Muscle layer of duodenum (tissue), 2 donors: ENCODE data around the gene TRIM54.
"Not testable (repeated sequence)": the region's sequence is repeated elsewhere in the genome, so short reads cannot be mapped to it uniquely, and the experiment has no call there.

Experiments used
- H3K27ac ChIP-seq: one replicate; pipeline ENCODE4 v1.7.0; 2013; ENCODE audit warnings: mild to moderate bottlenecking, low read length
- H3K27me3 ChIP-seq: one replicate; pipeline ENCODE4 v1.7.0; 2013; ENCODE audit warnings: low read depth, mild to moderate bottlenecking, control low read depth, low read length
- H3K36me3 ChIP-seq, 2 donors: one replicate each; pipeline ENCODE4 v1.7.0; 2013; ENCODE audit warnings: low read length in 2 of 2, control low read depth in 1 of 2, mild to moderate bottlenecking in 1 of 2; ENCODE audit not compliant: insufficient read depth in 2 of 2, control insufficient read depth in 1 of 2
- H3K4me1 ChIP-seq, 2 donors: one replicate each; pipeline ENCODE4 v1.7.0; 2013; ENCODE audit warnings: low read length in 2 of 2, mild to moderate bottlenecking in 2 of 2, control low read depth in 1 of 2, moderate library complexity in 1 of 2; ENCODE audit not compliant: insufficient read depth in 2 of 2, control insufficient read depth in 1 of 2
- H3K4me3 ChIP-seq, 2 donors: one replicate each; pipeline ENCODE4 v1.7.0; 2013; ENCODE audit warnings: low read length in 2 of 2, low read depth in 1 of 2, mild to moderate bottlenecking in 1 of 2
- H3K9me3 ChIP-seq, 2 donors: one replicate each; pipeline ENCODE4 v1.7.0; 2013; ENCODE audit warnings: low read length in 2 of 2, control low read depth in 1 of 2, mild to moderate bottlenecking in 1 of 2; ENCODE audit not compliant: control insufficient read depth in 1 of 2
- donor health status: healthy.

TRIM54 gene

DNA sequence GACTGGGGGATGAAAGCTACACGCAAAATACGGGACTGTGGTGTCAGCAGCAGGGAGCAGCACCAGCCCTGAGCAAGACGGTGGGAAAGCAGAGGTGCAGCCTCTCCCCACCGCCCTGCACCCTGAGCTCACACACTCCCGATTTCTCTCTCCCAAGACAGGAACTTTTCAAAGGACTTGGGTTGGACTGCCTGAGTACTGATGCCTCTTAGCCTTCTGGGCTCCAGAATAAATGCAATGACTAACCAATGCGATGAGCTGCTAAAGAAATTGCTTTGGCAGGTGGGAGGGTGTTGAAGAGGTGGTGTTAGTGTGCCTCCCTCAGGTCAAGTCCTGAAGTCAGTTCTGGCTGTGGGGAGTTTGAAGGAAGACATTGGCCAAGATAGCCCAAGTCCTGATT, 9.6 kb downstream of the TRIM54 start:
- no peaks in the 10 kb centered on the region for H3K9me3 ChIP-seq
- H3K27me3 ChIP-seq, result no peaks in the 10 kb centered on the region
- H3K4me1 ChIP-seq, result no peaks in the 10 kb centered on the region
- no peaks in the 10 kb centered on the region for H3K36me3 ChIP-seq
- H3K4me3 ChIP-seq, result no peak overlapping the region
- no peak overlapping the region for H3K27ac ChIP-seq

GRCh38 chr2:27294928-27295327, 12.7 kb downstream of the TRIM54 start:
- H3K27me3 ChIP-seq, result no peaks in the 10 kb centered on the region
- H3K4me1 ChIP-seq, result no peaks in the 10 kb centered on the region

DNA sequence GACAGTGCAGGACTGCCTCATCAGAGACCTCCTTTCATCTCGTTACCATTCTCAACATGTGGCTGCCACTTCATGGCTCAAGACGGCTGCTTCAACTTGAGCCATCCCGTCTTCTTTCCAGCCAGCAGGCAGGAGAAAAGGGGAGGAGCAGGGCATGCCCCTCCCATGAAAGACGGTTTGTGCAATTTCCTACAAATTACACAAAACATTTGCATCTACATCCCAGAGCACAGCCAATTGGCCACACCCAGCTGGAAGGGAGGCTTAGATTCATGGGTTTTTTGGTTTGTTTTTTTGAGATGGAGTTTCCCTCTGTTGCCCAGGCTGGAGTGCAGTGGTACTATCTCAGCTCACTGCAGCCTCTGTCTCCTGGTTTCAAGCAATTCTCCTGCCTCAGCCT, 14.3 kb downstream of the TRIM54 start:
- H3K9me3 ChIP-seq, result no peaks in the 10 kb centered on the region
- no peak overlapping the region for H3K4me3 ChIP-seq
- no peaks in the 10 kb centered on the region for H3K36me3 ChIP-seq
- no peaks in the 10 kb centered on the region for H3K4me1 ChIP-seq
- no peak overlapping the region for H3K27ac ChIP-seq
- H3K27me3 ChIP-seq, result no peaks in the 10 kb centered on the region

More at GRCh38 chr2:27294928-27295327, 12.7 kb downstream of the TRIM54 start:
- Histone ChIP-seq H3K27ac (no peak overlapping the region), H3K9me3 (no peaks in the 10 kb centered on the region), H3K4me3 (no peak overlapping the region), H3K36me3 (no peaks in the 10 kb centered on the region)

GRCh38 chr2:27297195-27297594, 15.0 kb downstream of the TRIM54 start:
- Histone ChIP-seq H3K36me3 (no peaks in the 10 kb centered on the region), H3K9me3 (no peaks in the 10 kb centered on the region), H3K4me1 (no peaks in the 10 kb centered on the region), H3K4me3 (no peak overlapping the region), H3K27ac (no peak overlapping the region), H3K27me3 (no peaks in the 10 kb centered on the region)

DNA sequence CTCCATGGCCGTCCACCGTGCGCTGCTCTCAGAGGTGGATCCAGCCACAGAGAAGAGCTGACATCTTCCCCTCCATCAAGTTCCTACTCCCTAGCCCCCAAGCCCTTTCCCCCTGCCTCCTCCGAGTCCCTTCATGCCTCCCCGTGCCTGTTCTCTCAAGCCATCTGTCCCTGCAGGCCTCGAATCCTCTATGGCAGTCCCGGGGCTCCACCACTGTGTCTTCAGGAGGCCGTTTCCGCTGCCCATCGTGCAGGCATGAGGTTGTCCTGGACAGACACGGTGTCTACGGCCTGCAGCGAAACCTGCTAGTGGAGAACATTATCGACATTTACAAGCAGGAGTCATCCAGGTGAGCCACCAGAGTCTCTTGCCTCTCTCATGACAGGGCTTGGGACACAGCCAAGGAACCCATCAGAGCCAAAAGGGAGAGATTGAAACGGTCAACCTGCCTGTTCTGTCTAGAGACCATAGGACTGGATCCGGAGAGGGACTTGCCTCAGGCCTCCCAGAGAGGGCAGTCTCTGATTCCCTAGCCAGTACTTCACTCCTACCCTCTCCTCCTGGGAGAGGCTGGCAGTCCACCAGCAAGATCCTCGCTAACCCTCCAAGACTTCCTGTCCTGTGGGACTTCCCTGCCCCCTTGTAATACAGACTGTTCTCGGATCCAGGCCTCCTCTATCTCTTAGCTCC, 16.3 kb downstream of the TRIM54 start:
- Histone ChIP-seq H3K4me1 (peaks cover 0 to 3% of the 10 kb centered on the region in 2 donors), H3K9me3 (no peaks in the 10 kb centered on the region), H3K4me3 (no peak overlapping the region), H3K27me3 (no peaks in the 10 kb centered on the region), H3K27ac (no peak overlapping the region), H3K36me3 (no peaks in the 10 kb centered on the region)

GRCh38 chr2:27300606-27301005, 18.4 kb downstream of the TRIM54 start:
- not testable (repeated sequence) for H3K9me3 ChIP-seq, H3K4me1 ChIP-seq, H3K27me3 ChIP-seq, H3K4me3 ChIP-seq, H3K36me3 ChIP-seq, H3K27ac ChIP-seq

DNA sequence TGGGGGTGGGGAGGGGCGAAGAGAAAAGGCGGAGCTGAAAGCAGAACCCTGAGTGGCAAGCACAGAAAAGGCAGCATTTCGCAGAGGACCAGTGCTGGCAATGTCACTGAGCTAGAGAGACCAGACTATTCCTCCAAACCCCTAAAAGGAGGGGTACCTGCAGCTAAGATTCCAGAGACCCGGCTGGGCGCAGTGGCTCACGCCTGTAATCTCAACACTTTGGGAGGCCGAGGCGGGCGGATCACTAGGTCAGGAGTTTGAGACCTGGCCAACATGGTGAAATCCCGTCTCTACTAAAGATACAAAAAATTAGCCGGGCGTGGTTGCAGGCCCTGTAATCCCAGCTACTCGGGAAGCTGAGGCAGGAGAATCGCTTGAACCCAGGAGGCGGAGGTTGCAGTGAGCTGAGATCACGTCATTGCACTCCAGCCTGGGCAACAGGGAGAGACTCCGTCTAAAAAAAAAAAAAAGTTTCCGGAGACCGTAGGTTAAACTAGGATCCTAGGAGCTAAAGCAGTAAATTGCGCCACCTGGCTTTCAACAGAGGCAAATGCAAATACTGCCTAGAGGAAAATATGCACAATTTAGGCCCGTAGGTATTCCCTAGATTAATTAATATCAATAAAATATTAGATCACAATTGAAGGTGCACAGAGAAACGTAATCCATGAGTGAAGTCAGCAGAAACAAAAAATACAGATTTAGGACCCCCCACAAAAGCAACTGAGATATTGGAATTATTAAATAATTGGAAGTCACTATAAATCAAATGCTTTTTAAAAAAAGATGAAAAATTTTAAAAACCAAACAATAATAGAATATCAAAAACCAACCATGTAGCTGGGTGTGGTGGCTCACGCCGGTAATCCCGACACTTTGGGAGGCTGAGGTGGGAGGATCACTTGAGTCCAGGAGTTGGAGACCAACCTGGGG, 21.1 kb downstream of the TRIM54 start:
- H3K27me3 ChIP-seq, result peaks cover 28% of the 10 kb centered on the region
- H3K27ac ChIP-seq, result no peak overlapping the region
- H3K4me1 ChIP-seq, result peaks cover 0 to 25% of the 10 kb centered on the region in 2 donors
- H3K4me3 ChIP-seq, result peak overlapping the region; percentile 21 to 38
- H3K9me3 ChIP-seq, result no peaks in the 10 kb centered on the region
- H3K36me3 ChIP-seq, result no peaks in the 10 kb centered on the region

- Histone ChIP-seq H3K4me3 (no peak overlapping the region), H3K9me3 (no peaks in the 10 kb centered on the region), H3K27me3 (peaks cover 32% of the 10 kb centered on the region), H3K4me1 (peaks cover 0 to 25% of the 10 kb centered on the region in 2 donors), H3K36me3 (peaks cover 0 to 4% of the 10 kb centered on the region in 2 donors), H3K27ac (no peak overlapping the region)
Measured at GRCh38 chr2:27304488-27305240, 22.4 kb downstream of the TRIM54 start.

DNA sequence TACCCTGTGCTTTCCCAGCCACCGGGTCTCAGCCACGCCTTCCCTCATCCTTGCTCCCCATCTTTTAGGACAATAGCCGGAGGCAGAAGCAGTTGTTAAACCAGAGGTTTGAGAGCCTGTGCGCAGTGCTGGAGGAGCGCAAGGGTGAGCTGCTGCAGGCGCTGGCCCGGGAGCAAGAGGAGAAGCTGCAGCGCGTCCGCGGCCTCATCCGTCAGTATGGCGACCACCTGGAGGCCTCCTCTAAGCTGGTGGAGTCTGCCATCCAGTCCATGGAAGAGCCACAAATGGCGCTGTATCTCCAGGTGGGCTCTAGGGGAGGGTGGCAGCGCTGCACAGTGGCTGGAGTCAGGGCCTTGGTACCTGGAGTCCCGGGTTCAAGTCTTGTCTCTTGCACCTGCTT, 23.3 kb downstream of the TRIM54 start:
- H3K27ac ChIP-seq, result no peak overlapping the region
- peaks cover 32% of the 10 kb centered on the region for H3K27me3 ChIP-seq
- peaks cover 0 to 25% of the 10 kb centered on the region in 2 donors for H3K4me1 ChIP-seq
- no peaks in the 10 kb centered on the region for H3K9me3 ChIP-seq
- H3K4me3 ChIP-seq, result no peak overlapping the region
- H3K36me3 ChIP-seq, result peaks cover 0 to 6% of the 10 kb centered on the region in 2 donors

- peaks cover 0 to 25% of the 10 kb centered on the region in 2 donors for H3K4me1 ChIP-seq
- no peak overlapping the region for H3K4me3 ChIP-seq
- peaks cover 32% of the 10 kb centered on the region for H3K27me3 ChIP-seq
- peaks cover 0 to 6% of the 10 kb centered on the region in 2 donors for H3K36me3 ChIP-seq
- no peak overlapping the region for H3K27ac ChIP-seq
- H3K9me3 ChIP-seq, result no peaks in the 10 kb centered on the region
Measured at GRCh38 chr2:27306136-27306535, 23.9 kb downstream of the TRIM54 start.
